Measurements from ENCODE around the gene VWA5B2.

VWA5B2 gene

DNA sequence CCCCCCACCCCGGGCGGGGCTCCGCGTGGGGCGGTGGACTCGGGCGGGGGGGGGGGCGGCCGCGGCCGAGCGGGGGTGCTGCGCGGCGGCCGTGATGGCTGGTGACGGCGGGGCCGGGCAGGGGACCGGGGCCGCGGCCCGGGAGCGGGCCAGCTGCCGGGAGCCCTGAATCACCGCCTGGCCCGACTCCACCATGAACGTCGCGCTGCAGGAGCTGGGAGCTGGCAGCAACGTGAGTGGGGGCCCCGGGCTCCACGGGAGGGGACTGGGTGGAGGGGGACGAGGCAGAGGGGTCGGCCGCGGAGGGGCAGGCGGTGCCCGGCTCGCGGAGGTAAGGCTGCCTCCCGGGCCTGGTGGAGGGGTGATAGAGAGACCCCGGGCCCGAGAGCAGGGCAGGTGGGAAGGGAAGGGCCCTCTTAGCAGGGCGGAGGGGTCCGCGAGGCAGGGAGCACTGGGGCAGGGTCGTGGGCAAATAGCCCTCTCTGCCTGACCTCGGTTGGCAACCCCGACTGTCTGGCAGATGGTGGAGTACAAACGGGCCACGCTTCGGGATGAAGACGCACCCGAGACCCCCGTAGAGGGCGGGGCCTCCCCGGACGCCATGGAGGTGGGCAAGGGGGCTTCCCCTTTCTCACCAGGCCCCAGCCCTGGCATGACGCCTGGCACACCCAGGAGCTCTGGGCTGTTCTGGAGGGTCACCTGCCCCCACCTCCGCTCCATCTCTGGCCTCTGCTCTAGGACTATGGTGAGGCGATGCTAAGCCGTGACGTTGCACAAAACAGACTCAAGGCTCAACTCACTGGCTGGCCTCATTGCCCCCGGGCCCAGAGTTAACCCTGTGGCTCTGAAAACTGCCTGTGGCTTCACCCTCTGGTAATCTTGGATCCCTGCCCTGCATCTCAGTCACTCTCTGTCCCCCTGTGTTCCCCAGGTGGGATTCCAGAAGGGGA lies 46.9 kb downstream of the VWA5B2 start, which contains the start of gene ECE2:
Gene ECE2 (plus strand): TSS at position 62 of the 950 bp plus-strand sequence. CDS start 132 bp downstream, at position 194.
- no peak within 1 kb of the TSS for H3K27ac ChIP-seq
- peaks cover 3% of the 10 kb centered on the region for H3K4me1 ChIP-seq
- no peak within 1 kb of the TSS for H3K4me2 ChIP-seq (ENCODE audit: low read length)
- H3K27me3 ChIP-seq (ENCODE audit: control insufficient read depth, insufficient read depth, low read length) = no peaks in the 10 kb centered on the region
- H2AFZ ChIP-seq = peak within 1 kb of the TSS; percentile 83
- no peaks in the 10 kb centered on the region for H3K9me3 ChIP-seq (ENCODE audit: control insufficient read depth, low read length)
- H3K4me3 ChIP-seq (ENCODE audit: low read depth, low read length) = no peak within 1 kb of the TSS
- H3K79me2 ChIP-seq = no peaks in the 10 kb centered on the region
- no peak within 1 kb of the TSS for H3K9ac ChIP-seq
- H3K36me3 ChIP-seq (ENCODE audit: control insufficient read depth, insufficient read depth, low read length) = no peaks in the 10 kb centered on the region
- TF ChIP-seq, protein P1, sequence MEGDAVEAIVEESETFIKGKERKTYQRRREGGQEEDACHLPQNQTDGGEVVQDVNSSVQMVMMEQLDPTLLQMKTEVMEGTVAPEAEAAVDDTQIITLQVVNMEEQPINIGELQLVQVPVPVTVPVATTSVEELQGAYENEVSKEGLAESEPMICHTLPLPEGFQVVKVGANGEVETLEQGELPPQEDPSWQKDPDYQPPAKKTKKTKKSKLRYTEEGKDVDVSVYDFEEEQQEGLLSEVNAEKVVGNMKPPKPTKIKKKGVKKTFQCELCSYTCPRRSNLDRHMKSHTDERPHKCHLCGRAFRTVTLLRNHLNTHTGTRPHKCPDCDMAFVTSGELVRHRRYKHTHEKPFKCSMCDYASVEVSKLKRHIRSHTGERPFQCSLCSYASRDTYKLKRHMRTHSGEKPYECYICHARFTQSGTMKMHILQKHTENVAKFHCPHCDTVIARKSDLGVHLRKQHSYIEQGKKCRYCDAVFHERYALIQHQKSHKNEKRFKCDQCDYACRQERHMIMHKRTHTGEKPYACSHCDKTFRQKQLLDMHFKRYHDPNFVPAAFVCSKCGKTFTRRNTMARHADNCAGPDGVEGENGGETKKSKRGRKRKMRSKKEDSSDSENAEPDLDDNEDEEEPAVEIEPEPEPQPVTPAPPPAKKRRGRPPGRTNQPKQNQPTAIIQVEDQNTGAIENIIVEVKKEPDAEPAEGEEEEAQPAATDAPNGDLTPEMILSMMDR (IDR thresholded peaks at IDR 0.05) = no peak

DNA sequence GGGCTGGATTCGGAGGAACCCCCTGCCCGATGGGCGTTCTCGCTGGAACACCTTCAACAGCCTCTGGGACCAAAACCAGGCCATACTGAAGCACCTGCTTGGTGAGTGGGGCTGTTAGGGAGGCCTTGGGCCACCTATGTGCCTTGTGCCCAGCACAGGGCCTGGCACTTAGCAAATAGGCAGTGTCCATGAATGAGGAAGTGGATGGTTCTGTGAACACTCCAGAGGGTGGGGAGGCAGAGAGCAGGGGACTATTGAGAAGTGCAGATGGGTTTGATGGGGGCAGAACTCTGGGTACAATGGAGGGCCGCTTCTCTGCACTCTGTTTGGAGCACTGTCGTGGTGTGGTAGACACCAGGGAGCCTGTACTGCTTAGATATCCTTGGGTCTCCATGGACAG lies 48.0 kb downstream of the VWA5B2 start:
- Histone ChIP-seq H3K36me3 (ENCODE audit: control insufficient read depth, insufficient read depth, low read length) (no peaks in the 10 kb centered on the region), H3K4me3 (ENCODE audit: low read depth, low read length) (no peak overlapping the region), H2AFZ (no peak overlapping the region), H3K27me3 (ENCODE audit: control insufficient read depth, insufficient read depth, low read length) (no peaks in the 10 kb centered on the region), H3K79me2 (no peaks in the 10 kb centered on the region), H3K27ac (no peak overlapping the region), H3K9ac (no peak overlapping the region), H3K9me3 (ENCODE audit: control insufficient read depth, low read length) (no peaks in the 10 kb centered on the region), H3K4me2 (ENCODE audit: low read length) (no peak overlapping the region), H3K4me1 (peaks cover 3% of the 10 kb centered on the region)
- TF ChIP-seq, protein P1 (IDR thresholded peaks at IDR 0.05) = no peak

DNA sequence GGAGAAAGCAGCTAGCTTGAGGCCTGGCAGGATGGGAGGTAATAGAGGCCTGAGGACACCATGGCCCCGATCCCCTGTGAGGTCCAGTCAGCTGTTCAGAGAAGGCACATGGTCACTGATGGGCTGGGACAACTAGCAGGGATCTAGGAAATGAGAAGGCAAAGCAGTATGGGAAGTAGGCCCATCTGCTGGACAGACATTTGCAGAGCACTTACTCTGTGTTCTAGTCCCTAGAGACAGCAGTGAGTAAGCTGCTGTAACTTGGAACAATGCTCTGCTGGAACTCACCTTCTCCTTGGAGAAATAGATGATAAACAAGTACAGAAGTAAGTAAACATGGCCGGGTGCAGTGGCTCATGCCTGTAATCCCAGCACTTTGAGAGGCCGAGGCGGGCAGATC lies 53.6 kb downstream of the VWA5B2 start:
- Histone ChIP-seq H3K4me3 (ENCODE audit: low read depth, low read length) (no peak overlapping the region), H3K27me3 (ENCODE audit: control insufficient read depth, insufficient read depth, low read length) (no peaks in the 10 kb centered on the region), H3K27ac (no peak overlapping the region), H3K79me2 (no peaks in the 10 kb centered on the region), H3K9me3 (ENCODE audit: control insufficient read depth, low read length) (no peaks in the 10 kb centered on the region), H3K9ac (no peak overlapping the region), H3K4me2 (ENCODE audit: low read length) (no peak overlapping the region), H3K36me3 (ENCODE audit: control insufficient read depth, insufficient read depth, low read length) (no peaks in the 10 kb centered on the region), H2AFZ (no peak overlapping the region), H3K4me1 (peaks cover 3% of the 10 kb centered on the region)
- TF ChIP-seq, protein P1 (IDR thresholded peaks at IDR 0.05) = no peak

DNA sequence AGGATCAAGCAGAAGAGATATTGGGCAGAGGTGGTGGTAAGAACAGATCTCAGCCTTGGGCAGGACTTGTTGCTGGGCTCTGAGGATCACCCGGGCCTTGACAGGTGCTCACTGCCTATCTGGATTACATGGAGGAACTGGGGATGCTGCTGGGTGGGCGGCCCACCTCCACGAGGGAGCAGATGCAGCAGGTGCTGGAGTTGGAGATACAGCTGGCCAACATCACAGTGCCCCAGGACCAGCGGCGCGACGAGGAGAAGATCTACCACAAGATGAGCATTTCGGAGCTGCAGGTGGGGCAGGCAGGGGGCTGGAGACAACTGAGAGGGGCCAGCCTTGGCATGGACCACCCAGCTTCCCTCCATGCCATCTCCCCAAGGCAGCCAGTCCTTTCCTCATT lies 54.3 kb downstream of the VWA5B2 start:
- H3K9me3 ChIP-seq (ENCODE audit: control insufficient read depth, low read length) = no peaks in the 10 kb centered on the region
- H3K4me1 ChIP-seq = peaks cover 3% of the 10 kb centered on the region
- no peak overlapping the region for H3K27ac ChIP-seq
- H3K27me3 ChIP-seq (ENCODE audit: control insufficient read depth, insufficient read depth, low read length) = no peaks in the 10 kb centered on the region
- H3K9ac ChIP-seq = no peak overlapping the region
- no peaks in the 10 kb centered on the region for H3K79me2 ChIP-seq
- H3K36me3 ChIP-seq (ENCODE audit: control insufficient read depth, insufficient read depth, low read length) = no peaks in the 10 kb centered on the region
- TF ChIP-seq, protein P1 (IDR thresholded peaks at IDR 0.05) = no peak
- H3K4me3 ChIP-seq (ENCODE audit: low read depth, low read length) = no peak overlapping the region
- H2AFZ ChIP-seq = no peak overlapping the region
- H3K4me2 ChIP-seq (ENCODE audit: low read length) = no peak overlapping the region

Measured in parathyroid adenoma (tissue), 2 donors.